NCI-H774 (cell line): ENCODE results near the gene TKFC.
A peak's percentile ranks its signal among the peaks of the same experiment; 100 is the strongest.

Source experiments
- DNase-seq: peaks from one replicate; lab custom pipeline; 2025; lab: John Stamatoyannopoulos, UW

TKFC gene

GRCh38 chr11:61345954-61346843, 13.2 kb downstream of the TKFC start:
- DNase-seq = no peak

- no peak for DNase-seq
Measured at GRCh38 chr11:61347916-61348461, 15.0 kb downstream of the TKFC start.

GRCh38 chr11:61349189-61349751, 16.2 kb downstream of the TKFC start:
- DNase-seq = no peak

GRCh38 chr11:61349916-61350315, 16.9 kb downstream of the TKFC start:
- DNase-seq = no peak

- no peak for DNase-seq
Measured at GRCh38 chr11:61350336-61350735, 17.3 kb downstream of the TKFC start.

GRCh38 chr11:61350803-61351202, 17.8 kb downstream of the TKFC start:
- DNase-seq = no peak

GRCh38 chr11:61352038-61352437, 19.0 kb downstream of the TKFC start:
- DNase-seq = no peak

GRCh38 chr11:61353131-61354067, 20.4 kb downstream of the TKFC start:
- no peak for DNase-seq

- no peak for DNase-seq
Measured at GRCh38 chr11:61354208-61354607, 21.2 kb downstream of the TKFC start.

GRCh38 chr11:61356706-61357105, 23.7 kb downstream of the TKFC start:
- no peak for DNase-seq

GRCh38 chr11:61357233-61357893, 24.3 kb downstream of the TKFC start:
- no peak for DNase-seq

- DNase-seq = no peak
Measured at GRCh38 chr11:61357894-61358239, 24.8 kb downstream of the TKFC start.

GRCh38 chr11:61358566-61358965, 25.5 kb downstream of the TKFC start:
- DNase-seq = no peak

GRCh38 chr11:61359516-61359915, 26.5 kb downstream of the TKFC start:
- no peak for DNase-seq

- no peak for DNase-seq
Measured at GRCh38 chr11:61361237-61361740, 28.3 kb downstream of the TKFC start.

- peak; percentile 95 for DNase-seq
Measured at GRCh38 chr11:61361741-61362541, 28.9 kb downstream of the TKFC start, which contains the start of the genes CYB561A3 and TMEM138. Gene CYB561A3 (minus strand): TSS chr11:61361882. CDS start chr11:61356713, 5,169 bp downstream. Gene TMEM138 (plus strand): TSS chr11:61362374. CDS start chr11:61364391, 2,017 bp downstream.

- no peak for DNase-seq
Measured at GRCh38 chr11:61362542-61362875, 29.5 kb downstream of the TKFC start.

GRCh38 chr11:61364012-61364675, 31.1 kb downstream of the TKFC start:
- DNase-seq = no peak

GRCh38 chr11:61367406-61367805, 34.4 kb downstream of the TKFC start:
- no peak for DNase-seq

- DNase-seq = no peak
Measured at GRCh38 chr11:61368646-61369045, 35.6 kb downstream of the TKFC start.
